NCI-H1092 (cell line): ENCODE data around the gene USP35.

Experiments used
- DNase-seq: peaks from one replicate; lab custom pipeline; 2025; lab: John Stamatoyannopoulos, UW

Gene USP35

DNA sequence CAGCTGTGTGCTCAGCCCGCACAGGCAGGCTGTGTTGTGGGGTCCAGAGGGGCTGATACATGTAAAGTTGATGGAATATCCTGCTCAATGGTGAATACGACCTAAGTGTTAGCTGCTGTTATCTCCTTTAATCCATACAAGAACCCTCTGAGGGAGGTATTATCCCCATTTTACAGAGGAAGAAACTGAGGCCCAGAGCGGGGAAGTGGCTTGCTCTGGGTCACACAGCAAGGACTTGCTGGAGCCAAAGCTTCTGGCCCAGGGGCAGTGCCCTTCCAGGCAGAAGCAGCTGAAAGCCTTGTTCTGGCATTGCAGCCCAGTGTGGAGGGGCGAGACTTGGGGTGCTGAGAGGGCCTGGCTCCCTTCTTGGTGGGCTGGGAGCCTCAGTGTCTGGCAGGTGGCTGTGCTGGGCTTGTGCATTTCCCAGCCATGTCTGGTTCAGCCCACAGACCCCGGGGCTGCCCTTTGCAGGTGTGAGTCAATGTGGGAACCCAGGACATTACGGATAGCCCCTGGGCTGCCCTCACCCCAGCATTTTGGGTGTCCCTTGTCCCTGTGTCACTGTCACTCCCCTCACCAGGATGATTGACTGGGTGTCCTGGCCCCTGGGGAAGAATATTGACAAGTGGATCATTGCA is 10.4 kb downstream of the USP35 start:
- DNase-seq = no peak

DNA sequence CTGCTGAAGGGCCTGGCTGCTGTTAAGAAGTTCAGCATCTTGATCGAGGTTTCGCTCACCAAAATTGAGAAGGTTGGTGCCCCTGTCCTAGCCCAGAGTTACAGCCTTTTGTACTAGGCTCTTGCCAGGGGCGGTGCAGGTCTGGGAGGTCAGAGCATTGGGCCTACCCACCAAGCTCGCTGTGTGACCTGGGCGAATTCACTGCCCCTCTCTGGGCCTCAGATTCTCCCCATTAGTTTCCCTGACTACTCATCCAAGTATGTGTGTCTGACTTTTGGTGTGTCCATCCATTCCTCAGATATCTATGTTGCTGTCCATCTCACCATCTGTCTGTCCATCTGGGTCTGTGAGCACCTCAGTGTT is 10.9 kb downstream of the USP35 start:
- no peak for DNase-seq

DNA sequence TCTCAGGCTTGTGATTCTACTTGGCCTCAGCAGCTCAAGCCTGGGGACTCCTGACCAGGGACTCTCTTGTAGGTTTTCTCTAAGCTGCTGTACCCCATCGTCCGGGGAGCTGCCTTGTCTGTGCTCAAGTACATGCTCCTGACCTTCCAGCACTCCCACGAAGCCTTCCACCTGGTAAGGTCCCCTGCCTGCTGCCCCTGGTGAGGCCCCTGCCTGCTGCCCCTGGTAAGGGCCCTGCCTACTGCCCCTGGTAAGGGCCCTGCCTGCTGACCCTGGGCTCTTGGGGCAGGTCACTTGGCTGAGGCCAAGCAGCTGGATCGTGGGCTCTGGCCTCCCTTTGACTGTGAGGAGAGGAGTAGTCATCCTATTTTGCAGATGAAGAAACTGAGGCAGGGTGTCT is 11.3 kb downstream of the USP35 start:
- no peak for DNase-seq

DNA sequence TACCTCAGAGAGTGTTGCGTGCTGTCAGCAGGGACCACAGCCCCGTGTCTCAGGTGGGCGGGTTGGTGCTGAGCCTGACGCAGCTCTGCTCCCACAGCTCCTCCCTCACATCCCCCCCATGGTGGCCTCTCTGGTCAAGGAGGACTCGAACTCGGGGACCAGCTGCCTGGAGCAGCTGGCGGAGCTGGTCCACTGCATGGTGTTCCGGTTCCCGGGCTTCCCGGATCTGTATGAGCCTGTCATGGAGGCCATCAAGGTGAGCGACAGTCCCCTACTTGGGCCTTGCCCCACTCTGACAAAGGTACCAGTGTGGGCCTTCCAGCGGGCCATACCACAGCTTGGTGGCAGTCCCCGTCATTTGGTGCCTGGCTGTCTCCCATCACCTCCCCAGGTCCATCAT is 11.8 kb downstream of the USP35 start:
- no peak for DNase-seq

DNA sequence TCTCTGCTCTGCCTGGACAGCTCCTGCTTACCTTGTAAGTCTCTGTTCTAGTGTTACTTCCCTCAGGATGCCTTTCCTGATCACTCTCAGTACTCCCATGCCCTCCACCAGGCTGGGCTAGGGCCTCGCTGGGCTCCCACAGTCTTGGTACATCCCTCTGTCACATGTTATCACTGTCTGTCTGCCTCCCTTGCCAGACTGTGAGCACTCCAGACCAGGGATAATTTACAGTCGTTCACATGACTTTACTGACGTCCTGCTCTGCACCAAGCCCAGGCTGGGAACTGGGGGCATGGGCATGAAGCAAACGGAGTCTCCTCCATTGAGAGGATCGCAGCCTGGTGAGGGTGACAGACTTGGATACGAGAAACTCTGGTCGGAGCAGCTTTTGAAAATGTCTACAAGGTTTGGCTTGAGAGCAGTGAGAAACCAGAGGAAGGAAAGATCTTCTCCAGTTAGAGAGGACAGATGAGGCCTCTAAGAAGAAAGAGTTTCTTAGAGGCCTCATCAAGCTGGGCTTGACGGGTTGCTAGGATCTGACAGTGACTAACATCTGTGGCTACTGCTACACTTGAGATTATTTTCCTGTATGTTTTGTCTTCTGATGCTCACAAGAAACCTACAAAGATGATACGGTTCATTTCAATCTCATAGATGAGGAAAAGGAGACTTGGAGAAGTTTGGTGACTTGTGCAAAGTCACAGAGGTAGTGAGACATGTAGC is 12.5 kb downstream of the USP35 start:
- DNase-seq = no peak

DNA sequence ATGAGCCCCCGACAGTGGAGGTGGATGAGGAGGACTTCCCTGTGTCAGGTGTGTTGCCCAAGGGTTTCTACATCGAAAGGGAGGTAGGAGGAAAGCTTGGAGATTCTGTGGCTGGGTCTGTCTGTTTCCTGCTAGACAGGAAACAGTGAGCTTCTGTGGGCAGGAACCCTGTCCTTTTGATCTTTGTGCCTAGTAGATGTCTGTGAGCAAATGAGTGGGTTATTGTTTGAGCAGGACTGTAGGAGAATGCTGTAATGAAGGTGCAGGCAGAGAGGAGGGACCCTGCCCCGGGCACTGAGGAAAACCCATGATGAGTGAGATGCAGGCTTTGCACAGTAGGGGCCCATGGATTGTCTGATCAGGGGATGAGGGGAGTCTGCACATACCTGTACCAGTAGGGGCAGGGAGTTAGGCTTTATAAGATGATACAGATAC is 14.0 kb downstream of the USP35 start:
- no peak for DNase-seq

DNA sequence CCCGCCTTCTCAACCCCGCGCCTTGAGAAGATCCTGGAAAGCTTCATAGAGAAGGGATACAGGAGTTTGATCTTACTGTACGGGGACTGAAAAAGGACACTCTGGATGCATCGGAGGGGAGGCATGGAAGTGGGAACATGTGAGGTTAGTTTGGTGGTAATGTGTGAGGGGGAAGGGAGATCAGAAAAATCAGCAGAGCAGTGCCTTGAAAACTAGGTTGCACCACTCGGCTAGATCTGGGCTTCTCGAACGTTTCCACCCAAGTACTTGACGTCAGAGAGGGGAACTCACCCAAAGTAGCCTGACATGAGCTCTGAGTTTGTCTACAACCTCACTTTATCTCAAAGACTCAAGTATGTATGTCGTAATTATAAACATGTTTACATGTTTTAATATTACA is 14.5 kb downstream of the USP35 start:
- no peak for DNase-seq

DNA sequence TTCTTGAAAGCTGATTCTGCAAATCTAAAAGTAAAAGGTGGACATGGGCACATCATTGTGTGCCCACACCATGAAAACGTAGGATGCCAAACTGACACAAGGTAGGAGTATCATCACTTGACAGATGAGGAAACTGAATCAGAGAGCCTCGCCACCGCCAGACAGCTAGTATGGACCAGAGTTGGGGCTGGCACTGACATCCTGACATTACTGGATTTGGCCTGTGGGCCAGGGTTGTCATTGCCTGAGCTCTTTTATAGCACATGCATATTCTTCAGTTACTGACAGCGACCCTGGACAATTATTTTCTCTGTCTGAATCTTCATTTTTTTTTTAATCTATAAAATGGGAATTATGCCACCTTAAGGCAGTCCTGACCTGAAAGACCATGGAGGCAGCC is 16.5 kb downstream of the USP35 start:
- DNase-seq = no peak

DNA sequence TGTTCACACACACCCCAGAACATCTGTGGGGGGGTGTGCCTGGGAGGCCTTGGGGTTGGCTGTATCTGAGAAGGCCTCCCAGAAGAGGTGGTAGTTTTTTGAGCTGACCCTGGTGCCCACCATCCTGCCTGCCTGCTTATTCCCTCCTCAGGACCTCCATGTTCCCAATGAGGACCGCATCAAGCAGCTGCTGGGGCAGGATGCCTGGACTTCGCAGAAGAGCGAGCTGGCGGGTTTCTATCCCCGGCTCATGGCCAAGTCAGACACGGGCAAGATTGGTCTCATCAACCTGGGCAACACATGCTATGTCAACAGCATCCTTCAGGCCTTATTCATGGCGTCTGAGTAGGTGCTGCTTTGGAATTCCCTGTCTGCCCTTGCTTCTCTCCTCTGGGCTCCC is 17.0 kb downstream of the USP35 start:
- no peak for DNase-seq

DNA sequence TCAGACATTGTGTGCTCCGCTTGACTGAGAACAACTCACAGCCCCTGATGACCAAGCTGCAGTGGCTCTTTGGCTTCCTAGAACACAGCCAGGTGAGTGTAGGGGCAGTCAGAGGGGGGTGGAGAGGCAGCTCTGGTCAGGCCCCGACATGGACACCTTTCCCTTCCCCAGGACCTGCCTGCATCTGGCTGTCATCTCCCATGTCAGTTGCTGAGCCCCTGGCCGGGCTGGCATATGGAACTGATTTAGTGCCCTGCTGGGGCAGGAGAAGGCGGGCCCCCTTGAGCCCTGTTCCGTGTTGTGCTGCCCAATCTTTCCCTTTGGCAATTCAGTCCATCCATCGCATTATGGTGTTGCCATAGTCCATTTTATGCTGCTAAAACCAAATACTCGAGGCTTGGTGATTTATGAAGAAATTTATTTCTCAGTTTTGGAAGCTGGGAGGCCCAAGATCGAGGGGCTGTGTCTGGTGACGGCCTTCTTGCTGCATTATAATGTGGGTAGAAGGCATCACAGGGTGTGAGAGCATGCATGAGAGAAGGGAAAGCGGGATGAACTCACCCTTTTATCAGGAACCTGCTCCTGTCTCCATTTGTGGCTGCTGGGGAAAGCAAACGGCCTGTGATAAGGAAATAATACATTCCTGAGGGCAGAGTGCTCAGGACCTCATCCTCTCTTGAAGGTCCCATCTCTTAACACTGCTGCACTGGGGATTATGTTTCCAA is 19.0 kb downstream of the USP35 start:
- no peak for DNase-seq

DNA sequence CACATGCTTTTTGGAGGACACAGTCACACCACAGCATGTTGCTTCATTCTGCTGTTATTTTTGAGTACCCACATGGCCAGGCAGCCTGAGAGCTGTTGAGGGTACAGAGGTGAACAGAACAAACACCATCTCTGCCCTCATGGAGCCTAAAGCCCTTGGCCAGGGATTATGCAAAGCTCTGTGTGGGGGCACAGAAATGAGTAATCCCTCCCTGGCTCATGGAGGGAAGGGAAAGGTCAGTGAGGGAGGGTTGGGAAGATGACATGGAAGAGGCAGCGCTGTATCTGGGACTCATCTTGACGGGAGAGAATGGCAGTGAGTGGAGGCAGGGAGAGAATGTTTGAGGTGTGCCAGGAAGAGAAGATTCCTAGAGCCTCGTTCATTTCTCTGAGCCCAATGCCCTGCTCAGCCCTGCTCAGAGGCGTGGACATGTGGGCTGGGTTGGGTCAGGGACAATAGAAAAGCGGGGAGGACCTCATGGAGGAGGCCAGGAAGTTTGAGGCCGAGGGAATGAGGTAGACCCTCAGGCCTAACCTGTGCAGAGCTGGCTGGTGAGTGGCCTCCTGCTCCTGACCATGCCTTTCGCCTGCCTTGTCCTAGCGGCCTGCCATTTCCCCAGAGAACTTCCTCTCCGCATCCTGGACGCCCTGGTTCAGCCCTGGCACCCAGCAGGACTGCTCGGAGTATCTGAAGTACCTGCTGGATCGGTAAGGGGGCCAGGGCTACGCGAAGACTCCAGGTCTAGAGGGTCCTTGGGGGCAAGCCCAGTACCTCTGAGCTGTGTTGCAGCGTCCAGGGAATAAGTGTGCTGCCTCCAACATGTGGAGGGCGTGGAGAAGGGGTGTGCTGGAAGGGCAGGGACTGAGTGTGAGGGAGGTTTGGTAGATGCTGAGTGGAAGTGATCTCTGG is 19.8 kb downstream of the USP35 start:
- DNase-seq = no peak

DNA sequence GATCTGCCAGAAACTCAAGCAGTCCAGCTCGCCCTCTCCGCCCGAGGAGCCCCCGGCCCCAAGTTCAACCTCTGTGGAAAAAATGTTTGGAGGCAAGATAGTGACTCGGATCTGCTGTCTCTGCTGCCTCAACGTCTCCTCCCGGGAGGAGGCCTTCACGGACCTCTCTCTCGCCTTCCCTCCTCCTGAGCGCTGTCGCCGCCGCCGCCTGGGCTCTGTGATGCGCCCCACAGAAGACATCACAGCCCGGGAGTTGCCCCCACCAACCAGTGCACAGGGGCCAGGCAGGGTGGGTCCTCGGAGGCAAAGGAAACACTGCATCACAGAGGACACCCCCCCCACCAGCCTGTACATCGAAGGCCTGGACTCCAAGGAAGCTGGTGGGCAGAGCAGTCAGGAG is 20.8 kb downstream of the USP35 start:
- no peak for DNase-seq

DNA sequence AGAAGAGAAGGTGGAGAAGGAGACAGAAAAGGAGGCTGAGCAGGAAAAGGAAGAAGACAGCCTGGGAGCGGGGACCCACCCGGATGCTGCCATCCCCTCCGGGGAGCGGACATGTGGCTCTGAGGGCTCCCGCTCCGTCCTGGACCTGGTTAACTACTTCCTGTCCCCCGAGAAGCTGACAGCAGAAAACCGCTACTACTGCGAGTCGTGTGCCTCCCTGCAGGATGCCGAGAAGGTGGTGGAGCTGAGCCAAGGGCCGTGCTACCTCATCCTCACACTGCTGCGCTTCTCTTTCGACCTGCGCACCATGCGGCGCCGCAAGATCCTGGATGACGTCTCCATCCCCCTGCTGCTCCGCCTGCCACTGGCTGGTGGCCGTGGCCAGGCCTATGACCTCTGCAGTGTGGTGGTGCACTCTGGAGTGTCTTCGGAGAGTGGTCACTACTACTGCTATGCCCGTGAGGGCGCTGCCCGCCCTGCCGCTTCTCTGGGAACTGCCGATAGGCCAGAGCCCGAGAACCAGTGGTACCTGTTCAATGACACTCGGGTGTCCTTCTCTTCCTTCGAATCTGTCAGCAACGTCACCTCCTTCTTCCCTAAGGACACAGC is 21.4 kb downstream of the USP35 start:
- DNase-seq = no peak

DNA sequence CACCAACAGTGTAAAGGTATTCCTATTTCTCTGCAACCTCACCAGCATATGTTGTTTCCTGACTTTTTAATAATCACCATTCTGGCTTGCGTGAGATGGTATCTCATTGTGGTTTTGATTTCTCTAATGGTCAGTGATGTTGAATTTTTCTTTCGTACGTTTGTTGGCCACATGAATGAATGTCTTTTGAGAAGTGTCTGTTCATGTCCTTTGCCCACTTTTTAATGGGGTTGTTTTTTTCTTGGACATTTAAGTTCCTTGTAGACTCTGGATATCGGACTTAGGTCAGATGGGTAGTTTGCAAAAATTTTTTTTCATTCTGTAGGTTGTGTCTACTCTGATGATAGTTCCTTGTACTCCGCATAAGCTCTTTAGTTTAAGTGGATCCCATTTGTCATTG is 22.8 kb downstream of the USP35 start:
- DNase-seq = no peak

DNA sequence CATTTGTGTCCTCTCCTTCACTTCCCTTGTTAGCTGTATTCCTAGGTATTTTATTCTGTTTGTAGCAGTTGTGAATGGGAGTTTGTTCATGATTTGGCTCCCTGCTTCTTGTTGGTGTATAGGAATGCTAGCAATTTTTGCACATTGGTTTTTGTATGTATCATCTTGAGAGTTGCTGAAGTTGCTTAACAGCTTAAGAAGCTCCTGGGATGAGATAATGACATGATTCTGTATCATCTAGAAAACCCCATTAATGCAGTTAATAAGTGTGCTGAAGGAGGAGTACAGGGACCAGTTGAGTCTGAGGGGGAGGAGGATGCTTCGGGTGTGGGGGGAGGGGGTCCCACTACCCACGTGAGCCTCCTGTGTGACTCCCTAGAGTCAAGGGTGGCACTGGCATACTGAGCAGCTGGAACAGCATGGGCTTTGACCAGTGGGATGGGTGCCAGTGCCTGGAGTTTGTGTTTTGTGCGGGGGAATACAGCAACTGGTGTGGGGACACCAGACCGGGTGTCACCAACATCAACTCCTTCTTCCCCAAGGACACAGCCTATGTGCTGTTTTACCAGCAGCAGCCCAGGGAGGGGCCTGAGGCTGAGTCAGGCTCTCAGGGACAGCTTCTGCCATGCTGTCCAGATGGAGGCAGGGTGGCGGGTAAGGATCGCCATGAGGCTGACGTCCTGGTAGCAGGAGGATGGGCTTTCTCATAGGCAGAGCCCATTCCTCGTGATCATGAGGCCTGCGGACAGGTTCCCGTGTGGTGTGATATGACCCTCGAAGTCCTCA is 24.1 kb downstream of the USP35 start:
- DNase-seq = no peak

DNA sequence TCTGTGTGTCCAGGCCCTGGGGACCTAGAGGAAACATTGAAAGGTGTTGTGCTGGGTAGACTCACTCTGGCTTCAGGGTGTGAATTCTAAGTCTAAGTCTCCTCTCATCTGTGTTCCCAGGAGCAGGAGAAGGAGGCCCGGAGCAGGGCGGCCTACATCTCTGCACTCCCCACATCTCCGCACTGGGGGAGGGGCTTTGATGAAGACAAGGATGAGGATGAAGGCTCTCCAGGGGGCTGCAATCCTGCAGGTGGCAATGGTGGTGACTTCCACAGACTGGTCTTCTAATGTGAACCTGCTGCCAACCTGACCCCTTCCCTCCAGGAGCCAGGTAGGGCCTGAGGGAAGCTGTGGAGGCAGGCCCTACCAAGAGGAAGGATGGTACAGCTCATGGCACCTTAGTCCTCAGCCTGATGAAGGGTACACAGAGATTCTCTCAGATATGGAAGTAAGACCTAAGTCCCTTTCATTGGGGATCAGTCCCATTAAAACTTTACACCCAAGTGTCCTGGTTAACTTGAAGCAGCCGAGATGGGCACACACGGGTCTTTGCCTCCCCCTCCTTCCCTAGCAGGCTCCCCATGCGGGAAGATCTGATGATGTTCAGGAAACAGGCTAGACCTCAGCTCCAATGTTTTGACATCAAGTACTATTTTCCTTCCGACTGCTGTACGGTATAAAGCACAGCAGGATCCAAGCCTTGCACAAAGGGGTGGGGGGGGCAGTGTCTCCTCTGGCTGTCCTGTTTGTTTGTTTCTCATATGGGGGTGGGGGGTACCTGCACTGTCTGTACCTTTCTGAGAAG is 25.0 kb downstream of the USP35 start:
- DNase-seq = no peak

DNA sequence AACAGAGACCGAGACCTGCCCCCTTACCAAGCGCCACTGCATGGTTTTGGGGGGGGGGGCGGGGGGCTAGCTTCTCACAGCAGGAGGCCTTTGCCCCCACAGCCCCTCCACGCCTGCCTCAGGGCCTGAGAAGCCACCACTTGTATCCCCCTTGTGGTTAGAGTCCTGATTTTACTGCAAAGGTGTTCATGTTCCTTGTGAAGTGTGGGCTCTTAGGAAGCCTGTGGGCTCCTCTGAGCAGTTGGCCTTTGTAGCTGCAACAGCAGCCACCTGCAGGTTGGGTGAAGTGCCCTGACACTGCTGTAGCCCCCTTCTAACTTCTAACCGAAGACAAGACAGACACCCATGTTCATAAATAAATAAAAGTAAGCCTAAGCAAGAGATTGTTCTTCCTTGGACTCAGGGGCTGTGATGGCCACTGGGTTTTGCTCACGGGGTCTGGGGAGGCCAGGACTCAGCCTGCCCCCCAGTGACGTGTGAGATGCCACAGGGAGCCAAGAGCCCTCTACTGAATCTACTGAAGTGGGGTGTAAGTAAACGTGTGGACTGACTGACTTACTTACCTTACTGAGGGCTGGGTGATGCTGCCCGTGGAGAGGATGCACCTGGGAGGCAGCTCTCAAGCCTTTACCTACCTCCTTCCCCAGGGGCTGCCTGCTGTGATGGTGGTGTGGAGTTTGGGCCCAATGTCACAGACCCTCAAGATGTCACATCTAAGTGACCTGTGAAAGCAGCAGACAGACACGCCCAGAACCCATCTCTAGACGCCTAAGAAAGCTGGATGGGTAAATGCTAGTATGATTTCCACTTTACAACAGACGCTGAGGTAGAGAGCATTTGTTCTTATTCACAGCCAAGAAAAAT is 25.8 kb downstream of the USP35 start:
- DNase-seq = no peak

DNA sequence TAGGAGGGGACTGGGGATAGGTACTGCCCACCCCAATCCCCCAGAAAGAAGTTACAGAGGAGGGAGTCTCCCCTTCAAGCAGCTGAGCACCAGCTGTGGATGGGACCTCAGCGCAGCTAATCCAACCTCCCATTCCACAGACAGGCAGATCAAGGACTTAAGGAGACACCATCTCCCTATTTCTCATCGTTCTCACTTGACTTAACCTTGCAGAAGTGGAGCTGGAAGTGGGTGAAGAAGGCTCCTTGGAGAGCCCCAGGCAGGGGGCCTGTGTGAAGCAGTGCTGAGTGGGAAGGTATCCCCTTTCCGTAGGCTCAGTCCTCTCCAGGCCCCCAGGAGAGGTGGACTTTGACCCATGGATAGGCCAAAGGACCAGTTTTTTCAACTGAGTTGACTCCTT is 27.3 kb downstream of the USP35 start:
- no peak for DNase-seq

DNA sequence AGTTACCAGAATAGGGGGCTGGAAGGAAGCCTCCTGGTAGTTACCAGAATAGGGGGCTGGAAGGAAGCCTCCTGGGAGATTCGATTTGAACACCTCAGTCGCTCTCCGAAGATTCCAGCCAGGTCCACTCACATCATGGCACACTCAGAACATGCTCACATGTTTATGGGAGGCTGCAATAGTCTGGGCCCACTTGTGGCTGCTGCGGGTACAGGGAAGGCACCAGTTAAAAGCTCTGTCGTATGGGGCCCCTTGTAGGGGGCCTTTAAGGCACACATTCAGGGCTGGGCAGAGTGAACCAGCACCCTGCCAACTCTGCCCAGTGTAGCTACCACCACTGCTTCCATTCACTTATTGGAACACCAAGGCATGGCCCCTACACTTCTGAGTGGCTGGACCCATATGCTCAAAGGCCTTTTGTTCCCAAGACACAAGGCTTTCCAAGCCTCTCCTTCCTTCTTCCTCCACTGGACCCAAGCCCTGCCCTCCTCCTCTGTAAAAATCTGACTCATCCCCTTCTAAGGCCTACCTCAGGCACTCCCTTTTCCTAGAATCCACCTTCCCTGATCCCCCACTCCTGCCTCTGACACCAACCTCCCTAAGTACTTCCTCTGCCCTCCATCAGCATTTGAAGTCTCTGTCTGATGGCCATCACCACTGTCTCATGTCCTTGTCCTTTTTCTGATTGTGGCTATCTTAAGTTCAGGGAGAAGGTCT is 28.0 kb downstream of the USP35 start:
- no peak for DNase-seq
